HG03442 (cell line): ENCODE data around the gene JCHAIN.
A peak's percentile ranks its signal among the peaks of the same experiment; 100 is the strongest.
"Not testable (repeated sequence)": the region's sequence is repeated elsewhere in the genome, so short reads cannot be mapped to it uniquely, and the experiment has no call there.

ENCODE experiments used
- ATAC-seq: cut with Tn5 transposase; IDR thresholded peaks from one replicate; pipeline ENCODE4 v1.9.1; 2021; ENCODE audit warnings: mild to moderate bottlenecking, moderate library complexity; ENCODE audit not compliant: unreplicated experiment

Gene JCHAIN

GRCh38 chr4:70666369-70666768, at the start of gene JCHAIN:
JCHAIN (minus strand) TSS chr4:70666508; CDS start chr4:70666490, 18 bp downstream.
- ATAC-seq: peak; percentile 70

GRCh38 chr4:70715097-70715496, 48.8 kb upstream of the JCHAIN start:
- ATAC-seq: no peak

DNA sequence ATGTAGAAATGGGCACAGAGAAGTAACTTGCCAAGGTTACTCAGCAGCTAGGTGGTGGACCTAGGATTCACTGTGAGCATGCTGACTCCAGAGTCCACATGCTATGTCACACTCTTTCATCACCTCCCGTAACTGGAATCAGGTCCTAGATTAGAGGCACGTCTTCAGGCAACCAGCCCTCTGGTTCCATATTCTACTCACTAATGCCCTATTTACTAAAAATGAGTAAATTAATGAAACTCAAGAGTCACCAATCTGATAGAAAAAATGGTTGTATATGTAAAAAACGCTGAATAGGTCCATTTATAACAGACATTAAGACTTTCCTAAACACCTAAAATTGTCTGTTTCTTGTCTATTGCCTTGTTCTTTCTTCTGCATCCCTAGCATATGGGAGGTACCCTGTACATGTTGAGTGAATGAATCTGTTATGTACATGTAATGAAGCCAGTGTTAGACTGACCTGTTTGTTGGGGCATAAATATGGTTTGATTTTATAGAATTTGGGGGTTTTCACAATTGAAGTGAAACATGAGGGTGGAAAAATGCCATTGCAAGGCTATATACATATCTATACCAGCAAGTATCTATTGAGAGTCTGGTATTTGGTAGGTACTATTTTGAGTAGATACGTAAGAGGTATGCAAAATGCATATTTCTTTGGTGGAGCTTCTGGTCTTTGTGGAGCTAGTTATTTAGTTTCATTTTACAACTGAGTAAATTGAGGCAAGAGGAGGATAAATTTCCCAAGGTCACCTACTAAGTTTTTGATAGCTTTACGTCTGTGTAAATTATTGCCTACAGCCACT, 48.0 kb upstream of the JCHAIN start:
- ATAC-seq: peak; percentile 56

DNA sequence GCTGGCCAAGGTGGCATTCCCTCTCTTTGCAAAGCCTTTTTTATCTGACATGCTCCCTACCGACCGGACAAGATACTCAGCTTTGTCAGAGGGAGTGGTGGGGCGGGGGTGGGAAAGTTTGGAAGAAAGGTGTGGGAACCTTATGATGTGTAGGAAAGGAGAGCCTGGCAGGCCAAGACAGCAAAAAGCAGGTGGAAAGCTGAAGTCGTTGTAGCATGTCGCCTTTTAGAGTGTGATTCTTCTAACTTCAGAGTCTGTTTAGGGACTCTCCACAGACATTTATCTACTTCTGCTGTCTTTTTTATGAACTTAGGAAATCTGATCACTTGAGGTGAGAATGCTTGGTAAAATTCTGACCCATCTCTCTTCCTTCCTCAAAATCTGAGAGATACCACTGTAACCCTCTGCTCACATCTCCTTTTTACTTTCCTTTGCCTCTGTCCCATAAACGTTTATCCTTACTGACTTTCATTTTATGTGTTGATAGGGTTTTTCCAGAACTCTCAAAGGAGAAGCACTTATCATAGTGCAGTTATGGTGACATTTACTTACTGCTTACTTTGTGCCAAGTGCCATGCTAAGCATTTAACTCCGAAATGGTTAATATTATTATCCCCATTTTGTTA, 47.3 kb upstream of the JCHAIN start:
- peak; percentile 37 for ATAC-seq

DNA sequence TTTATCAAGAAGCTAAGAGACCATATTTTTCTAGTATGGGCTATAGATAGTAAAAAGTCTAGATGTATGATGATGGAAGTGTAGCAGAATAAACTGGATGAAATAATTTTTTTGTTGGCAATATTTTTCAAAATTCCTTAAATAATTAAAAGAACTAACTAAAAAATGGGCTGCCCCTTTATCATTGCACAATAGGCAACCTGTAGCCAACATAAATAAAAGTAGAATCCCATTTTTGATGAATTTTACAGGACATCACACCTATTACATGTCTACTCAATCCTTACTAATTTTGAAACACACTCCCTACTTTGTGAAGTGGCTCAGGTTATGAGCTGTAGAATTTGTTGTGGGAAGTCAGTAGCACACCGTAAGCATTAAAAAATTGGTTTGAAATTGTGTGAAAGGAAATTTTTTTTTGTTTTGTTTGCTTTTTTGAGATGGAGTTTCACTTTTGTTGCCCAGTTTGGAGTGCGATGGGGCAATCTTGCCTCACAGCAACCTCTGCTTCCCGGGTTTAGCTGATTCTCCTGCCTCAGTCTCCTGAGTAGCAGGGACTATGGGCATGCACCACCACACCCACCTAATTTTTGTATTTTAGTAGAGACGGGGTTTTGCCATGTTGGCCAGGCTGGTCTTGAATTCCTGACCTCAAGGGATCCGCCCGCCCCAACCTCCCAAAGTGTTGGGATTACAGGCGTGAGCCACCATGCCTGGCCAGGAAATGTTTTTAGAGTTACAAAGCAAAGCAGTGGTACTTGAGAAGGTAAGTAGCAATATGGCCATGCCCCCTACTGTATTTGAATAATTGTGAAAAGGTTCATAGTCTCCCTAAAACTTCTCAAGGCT, 46.5 kb upstream of the JCHAIN start:
- ATAC-seq: no peak

DNA sequence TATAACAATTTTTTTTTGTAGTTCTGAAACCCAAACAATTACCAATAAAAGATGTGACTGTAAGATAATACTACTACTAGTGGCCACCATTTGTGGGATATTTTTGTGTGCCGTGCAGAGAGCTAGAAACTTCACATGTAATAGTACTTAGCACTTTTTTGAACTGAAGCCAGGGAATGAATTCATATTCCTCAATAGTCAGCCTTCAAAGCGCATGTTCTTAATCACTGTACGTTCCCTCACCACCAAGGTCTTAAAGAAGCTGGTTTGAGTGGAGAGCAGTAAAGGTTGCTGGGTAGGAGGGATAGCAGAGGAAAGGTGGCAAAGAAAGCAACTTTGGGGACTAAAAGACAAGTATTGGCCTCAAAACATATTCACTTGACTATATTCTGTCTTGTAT, 45.8 kb upstream of the JCHAIN start:
- ATAC-seq: no peak

GRCh38 chr4:70711599-70711998, 45.3 kb upstream of the JCHAIN start:
- ATAC-seq: no peak

GRCh38 chr4:70709611-70710205, 43.4 kb upstream of the JCHAIN start:
- no peak for ATAC-seq

DNA sequence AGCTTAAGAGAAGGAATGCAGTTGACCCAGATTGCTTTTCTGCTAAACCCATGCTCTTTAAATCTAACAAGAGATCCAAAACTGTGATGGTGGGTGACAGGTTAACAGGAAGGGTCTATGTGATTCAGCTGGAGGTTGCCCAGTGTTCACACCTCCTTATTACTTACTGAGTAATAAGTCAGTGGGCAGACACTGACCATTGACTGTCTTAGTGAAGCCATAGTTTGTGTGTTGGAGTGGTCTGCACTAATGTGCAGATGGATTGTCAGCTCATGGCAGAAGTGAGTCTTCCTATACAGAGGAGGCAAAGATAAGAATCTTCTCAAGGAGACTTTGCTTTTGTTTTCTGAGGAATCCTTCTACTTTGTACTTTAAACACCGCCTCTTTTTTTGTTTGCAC, 40.2 kb upstream of the JCHAIN start:
- ATAC-seq: no peak

GRCh38 chr4:70706044-70706461, 39.7 kb upstream of the JCHAIN start:
- ATAC-seq: no peak

GRCh38 chr4:70705183-70706043, 39.1 kb upstream of the JCHAIN start:
- peak; percentile 57 for ATAC-seq

DNA sequence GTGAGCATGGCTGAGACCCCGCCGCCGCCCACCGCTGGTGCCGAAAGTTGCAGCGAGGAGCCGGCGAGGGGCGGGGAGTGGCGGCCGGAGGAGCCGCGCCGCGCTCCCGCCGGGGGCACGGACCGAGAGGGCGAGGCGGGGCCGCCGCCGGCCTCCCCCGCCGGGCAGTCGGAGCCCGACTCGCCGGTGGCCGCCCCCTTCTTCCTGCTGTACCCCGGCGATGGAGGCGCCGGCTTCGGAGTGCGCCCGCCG, 38.5 kb upstream of the JCHAIN start:
- ATAC-seq: peak; percentile 33

DNA sequence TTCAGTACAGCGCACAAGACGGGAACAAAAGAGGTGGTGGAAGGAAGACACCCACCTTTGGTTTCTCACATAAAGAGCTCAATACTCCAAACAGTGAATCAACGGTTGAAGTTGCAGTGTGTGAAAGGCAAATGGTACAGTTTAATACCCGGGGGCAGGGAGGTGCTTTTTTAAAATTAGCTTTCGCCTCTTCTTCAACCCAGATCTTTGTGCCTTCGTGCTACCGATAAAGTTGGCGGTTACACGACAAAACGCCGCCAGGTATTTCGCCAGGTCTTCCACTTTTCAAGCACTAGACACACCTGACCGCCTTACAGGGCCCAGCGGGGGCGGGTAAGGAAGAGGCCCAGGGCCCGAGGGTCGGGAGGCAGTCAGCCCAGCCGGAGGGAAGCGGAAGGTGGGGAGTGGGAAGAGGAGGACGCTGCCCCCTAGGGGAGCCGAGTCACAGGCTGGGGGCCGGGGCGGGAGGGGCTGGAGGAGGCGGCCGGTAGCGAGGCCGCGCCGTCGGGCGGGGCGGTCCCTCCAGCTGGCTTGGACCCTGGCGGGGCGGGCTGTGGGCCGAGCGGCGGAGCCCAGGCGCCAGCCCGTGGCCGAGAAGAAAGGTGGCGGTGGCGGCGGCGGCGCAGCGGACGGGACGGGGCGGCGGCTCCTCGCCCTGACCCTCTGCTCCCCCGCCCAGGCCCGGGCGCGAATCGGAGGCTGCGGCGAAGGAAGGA, 38.1 kb upstream of the JCHAIN start:
- peak; percentile 58 for ATAC-seq

DNA sequence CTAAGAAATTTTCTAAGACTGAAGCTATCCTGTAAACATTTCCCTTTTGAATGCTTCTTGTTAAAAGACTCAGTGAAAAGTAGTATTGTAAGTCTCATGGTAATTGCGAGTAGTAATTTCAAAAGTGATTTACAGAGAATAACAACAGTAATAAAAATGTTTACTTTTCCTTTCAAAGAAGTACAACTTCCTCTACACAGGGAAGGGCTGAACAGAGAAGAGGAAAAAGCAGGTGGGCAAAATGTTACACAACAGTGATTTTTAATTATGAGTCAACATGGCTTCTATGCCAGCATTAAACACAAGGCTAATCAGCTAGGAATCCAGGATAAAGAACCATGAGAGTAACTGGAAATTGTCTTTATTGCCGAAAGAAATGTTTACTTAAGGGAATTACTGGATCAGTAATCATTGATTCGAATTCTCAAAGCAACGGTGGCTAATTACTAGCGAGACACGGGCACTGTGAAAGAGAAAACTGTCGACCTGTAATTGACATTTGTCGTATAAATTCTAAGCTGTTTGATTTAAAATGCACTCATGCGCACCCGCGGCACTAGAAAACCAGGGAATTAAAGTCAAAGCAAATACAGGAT, 37.4 kb upstream of the JCHAIN start:
- no peak for ATAC-seq

DNA sequence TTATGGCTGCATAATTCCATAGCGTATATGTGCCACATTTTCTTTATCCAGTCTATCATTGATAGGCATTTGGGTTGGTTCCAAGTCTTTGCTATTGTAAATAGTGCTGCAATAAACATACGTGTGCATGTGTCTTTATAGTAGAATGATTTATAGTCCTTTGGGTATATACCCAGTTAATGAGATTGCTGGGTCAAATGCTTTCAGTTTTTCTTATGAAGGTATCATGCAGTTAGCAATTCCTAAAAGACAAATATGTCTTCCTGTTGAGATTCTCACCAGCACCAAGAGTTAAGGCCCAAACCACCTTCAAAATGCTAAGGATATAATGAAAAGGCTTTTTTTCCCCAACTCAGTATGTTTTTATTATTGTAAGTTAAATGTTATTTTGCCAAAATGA, 36.3 kb upstream of the JCHAIN start:
- not testable (repeated sequence) for ATAC-seq

- no peak for ATAC-seq
Measured at GRCh38 chr4:70701271-70701670, 35.0 kb upstream of the JCHAIN start.

- no peak for ATAC-seq
Measured at GRCh38 chr4:70700712-70701111, 34.4 kb upstream of the JCHAIN start.

DNA sequence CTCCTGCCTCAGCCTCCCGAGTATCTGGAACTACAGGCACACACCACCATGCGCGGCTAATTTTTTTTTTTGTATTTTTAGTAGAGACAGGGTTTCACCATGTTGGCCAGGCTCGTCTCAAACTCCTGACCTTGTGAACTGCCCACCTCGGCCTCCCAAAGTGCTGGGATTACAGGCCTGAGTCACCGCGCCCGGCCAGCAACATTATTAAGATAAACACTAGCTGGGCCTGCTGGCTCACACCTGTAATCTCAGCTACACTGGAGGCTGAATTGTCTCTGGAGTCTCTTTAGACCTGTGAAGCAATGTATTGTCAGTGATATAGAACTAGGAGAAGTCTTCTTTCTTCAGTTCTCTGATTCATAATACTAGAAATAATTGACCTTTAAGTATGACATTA, 32.1 kb upstream of the JCHAIN start:
- not testable (repeated sequence) for ATAC-seq

DNA sequence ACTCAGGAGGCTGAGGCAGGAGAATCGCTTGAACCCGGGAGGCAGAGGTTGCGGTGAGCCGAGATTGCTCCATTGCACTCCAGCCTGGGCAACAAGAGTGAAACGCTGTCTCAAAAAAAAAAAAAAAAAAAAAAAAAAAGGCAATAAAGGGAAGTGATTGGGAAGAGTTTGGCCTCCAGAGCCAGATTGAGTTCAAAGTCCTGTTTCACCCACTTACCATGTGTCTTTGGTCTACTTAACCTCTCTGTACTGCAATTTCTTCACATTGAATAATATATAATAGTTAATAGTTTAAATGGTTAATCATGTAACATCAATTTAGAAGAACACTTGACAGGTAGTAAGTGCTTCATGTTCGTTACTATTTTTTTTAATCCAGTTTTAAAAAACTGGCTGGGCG, 28.3 kb upstream of the JCHAIN start:
- not testable (repeated sequence) for ATAC-seq
